ENCODE data around the gene CTBP1.

DNA sequence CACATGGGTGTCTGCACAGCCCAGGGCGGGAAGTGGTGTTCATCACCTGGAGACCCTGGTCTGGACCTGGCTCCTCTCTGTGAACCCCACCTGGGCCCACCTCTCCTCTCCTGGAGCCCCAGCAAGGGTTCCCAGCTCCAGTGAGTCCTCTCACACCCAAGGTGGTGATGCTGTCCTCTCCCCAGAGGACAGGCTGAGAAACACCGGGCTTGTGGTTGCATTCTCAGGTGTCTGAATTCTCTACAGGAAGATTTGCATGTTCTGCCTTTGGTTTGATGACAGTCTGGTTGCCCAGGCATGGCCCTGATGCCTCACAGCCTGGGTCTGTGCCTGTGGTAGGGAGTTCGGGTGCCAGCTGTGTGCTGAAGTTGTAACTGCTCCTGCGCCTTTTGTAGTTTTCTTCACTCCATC lies 44.6 kb upstream of the CTBP1 start:
- TF ChIP-seq, protein P1, sequence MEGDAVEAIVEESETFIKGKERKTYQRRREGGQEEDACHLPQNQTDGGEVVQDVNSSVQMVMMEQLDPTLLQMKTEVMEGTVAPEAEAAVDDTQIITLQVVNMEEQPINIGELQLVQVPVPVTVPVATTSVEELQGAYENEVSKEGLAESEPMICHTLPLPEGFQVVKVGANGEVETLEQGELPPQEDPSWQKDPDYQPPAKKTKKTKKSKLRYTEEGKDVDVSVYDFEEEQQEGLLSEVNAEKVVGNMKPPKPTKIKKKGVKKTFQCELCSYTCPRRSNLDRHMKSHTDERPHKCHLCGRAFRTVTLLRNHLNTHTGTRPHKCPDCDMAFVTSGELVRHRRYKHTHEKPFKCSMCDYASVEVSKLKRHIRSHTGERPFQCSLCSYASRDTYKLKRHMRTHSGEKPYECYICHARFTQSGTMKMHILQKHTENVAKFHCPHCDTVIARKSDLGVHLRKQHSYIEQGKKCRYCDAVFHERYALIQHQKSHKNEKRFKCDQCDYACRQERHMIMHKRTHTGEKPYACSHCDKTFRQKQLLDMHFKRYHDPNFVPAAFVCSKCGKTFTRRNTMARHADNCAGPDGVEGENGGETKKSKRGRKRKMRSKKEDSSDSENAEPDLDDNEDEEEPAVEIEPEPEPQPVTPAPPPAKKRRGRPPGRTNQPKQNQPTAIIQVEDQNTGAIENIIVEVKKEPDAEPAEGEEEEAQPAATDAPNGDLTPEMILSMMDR (optimal IDR thresholded peaks at IDR 0.05 in 1 of 3, IDR thresholded peaks at IDR 0.05 in 1 of 3, conservative IDR thresholded peaks at IDR 0.05 in 1 of 3; ENCODE audit: extremely low read depth in 1 of 3, insufficient read depth in 2 of 3, low read length in 3 of 3) = no peak
- no peak for TF ChIP-seq EZH2 (IDR thresholded peaks at IDR 0.05; ENCODE audit: low read length)

All from keratinocyte (primary cell).